ENCODE data around the gene S100A5.

Gene S100A5

DNA sequence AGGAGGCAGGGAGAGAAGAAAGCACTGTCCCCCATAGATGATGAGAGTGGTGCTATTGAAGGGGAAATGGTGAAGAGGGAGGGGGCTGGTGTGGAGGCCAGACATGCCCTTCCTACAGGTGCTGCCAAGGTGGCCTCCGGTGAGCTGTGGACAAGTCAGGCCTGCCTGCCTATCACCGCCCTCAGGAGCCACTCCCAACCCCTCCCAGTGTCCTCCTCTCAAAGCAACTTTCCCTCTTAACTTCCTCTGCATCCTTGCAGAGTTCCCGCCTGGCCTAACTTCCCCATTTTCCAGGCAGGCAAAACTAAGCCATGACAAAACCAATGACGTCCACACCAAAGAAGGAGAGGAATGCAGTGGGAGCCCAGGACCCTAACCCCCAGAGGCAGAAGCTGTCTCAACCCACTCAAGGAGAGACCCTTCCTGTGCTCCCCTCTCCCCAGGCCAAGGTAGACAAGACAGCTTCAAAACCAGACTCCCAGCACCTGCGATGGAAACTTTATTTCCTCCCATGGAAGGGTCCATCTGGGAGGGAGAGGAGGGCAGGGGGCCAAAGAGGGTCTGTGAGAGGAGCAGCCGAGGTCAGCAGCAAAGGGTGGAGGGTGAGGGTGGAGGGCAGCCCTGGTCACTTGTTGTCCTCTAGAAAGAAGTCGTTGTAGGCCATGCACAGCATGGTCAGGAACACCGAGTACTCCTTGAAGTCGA, 3.9 kb downstream of the S100A5 start:
- Histone ChIP-seq H3K4me3 (ENCODE audit: low read length in 2 of 2) (peak overlapping the region; percentile 97 to 99), H3K27me3 (ENCODE audit: control insufficient read depth in 1 of 2, insufficient read depth in 2 of 2, low read length in 2 of 2) (no peaks in the 10 kb centered on the region), H3K27ac (ENCODE audit: low read length) (peak overlapping the region; percentile 98), H3K4me1 (ENCODE audit: control insufficient read depth, insufficient read depth, low read length) (peaks cover 47% of the 10 kb centered on the region), H3K36me3 (ENCODE audit: control insufficient read depth in 2 of 2, insufficient read depth in 2 of 2, low read length in 2 of 2) (peaks cover 0 to 4% of the 10 kb centered on the region in 2 donors), H3K9me3 (ENCODE audit: control insufficient read depth in 2 of 2, low read length in 2 of 2) (no peaks in the 10 kb centered on the region), H3K9ac (ENCODE audit: low read length in 2 of 2) (peak overlapping the region; percentile 97 to 98)

DNA sequence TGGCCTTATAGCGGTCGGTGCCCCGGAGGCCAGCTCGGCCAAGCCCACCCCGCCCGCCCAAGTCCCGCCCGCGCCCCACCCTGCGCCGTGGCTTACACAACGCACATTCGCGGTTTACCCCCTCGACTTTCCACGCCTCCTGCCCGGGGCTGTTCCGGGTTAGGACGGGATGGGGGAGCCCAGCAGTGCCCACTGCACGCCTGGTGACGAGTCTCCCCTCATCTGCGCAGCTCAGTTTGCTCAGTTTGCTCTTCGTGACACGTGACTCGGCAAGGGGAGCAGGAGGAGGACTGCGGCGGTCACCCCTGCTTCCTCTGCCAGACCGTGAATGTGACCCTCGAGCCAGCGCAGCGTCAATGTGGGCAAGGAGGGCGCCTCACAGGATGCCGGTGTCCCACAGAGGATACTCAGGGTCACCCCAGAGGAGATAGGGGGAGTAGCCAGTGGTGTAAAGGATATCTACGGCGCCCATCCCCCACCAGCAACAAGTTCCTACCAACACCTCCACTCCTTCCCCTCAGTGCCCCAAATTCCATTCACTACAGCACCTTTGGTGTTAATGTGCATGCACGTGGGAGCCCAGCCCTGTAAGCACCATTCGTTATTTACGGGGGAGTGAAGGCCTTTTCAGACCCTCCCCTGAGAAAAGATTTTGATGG, 4.6 kb downstream of the S100A5 start:
- H3K36me3 ChIP-seq (ENCODE audit: control insufficient read depth in 2 of 2, insufficient read depth in 2 of 2, low read length in 2 of 2) = peaks cover 0 to 4% of the 10 kb centered on the region in 2 donors
- peaks cover 47% of the 10 kb centered on the region for H3K4me1 ChIP-seq (ENCODE audit: control insufficient read depth, insufficient read depth, low read length)
- H3K27me3 ChIP-seq (ENCODE audit: control insufficient read depth in 1 of 2, insufficient read depth in 2 of 2, low read length in 2 of 2) = no peaks in the 10 kb centered on the region
- H3K4me3 ChIP-seq (ENCODE audit: low read length in 2 of 2) = peak overlapping the region; percentile 99
- H3K9ac ChIP-seq (ENCODE audit: low read length in 2 of 2) = peak overlapping the region; percentile 98 to 99
- peak overlapping the region; percentile 98 for H3K27ac ChIP-seq (ENCODE audit: low read length)
- H3K9me3 ChIP-seq (ENCODE audit: control insufficient read depth in 2 of 2, low read length in 2 of 2) = no peaks in the 10 kb centered on the region

DNA sequence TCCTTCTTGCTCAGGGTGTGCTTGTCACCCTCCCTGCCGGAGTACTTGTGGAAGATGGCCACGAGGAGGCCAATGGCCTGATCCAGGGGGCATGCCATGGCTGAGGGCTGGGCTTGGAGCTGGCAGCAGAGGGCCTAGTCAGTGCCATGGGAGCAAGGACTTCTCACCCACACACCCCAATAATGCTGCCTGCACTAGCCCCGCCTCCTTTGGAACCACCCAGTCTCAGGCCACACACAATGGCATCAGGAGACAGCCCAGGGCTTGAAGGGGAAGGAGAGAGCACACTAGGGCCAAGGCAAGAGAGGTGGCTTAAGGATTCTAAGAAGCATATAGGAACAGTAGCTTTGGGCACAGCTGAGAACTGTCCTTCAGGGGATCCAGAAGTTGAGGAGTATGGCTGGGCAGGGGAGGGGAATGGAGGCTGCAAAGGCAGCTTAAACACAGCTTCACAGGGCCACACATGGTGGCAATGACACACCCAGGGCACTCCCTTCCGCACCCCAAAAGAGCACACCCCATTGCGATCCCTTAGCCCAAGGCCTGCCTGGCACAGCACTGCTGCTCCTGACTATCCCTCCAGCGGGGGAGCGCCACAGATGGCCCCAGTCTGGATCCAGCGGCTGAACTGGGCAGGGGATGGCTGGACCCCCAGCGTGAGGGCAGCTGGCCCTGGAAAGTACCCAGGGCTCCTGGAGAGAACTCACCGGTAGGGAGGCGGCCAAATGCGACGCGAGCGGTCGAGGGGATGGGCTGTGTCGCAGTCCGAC, 5.3 kb downstream of the S100A5 start, which contains the start of gene S100A6:
TSS of gene S100A6 (minus strand) at position 750 of the 770 bp plus-strand sequence. CDS start at position 98, 652 bp downstream.
- H3K4me1 ChIP-seq (ENCODE audit: control insufficient read depth, insufficient read depth, low read length) = peaks cover 44% of the 10 kb centered on the region
- peak within 1 kb of the TSS; percentile 98 to 99 for H3K9ac ChIP-seq (ENCODE audit: low read length in 2 of 2)

DNA sequence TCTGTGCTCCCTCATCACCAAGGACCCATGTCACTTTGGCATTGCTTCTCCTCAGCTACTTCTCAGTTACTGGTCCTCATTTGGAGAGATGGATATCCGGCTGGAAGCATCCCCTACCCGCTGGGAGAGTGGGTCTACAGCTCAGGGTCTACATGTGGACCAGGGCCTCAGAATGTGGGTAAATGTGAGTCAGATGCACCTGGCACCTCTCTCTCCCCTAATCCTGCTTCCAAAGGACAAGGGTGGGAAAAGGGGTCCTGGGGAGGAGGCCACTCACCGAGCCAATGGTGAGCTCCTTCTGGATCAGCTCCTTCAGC, 5.9 kb downstream of the S100A5 start:
- Histone ChIP-seq H3K4me1 (ENCODE audit: control insufficient read depth, insufficient read depth, low read length) (peaks cover 44% of the 10 kb centered on the region), H3K36me3 (ENCODE audit: control insufficient read depth in 2 of 2, insufficient read depth in 2 of 2, low read length in 2 of 2) (peaks cover 0 to 4% of the 10 kb centered on the region in 2 donors), H3K27me3 (ENCODE audit: control insufficient read depth in 1 of 2, insufficient read depth in 2 of 2, low read length in 2 of 2) (no peaks in the 10 kb centered on the region), H3K9ac (ENCODE audit: low read length in 2 of 2) (peak overlapping the region; percentile 98 to 99), H3K4me3 (ENCODE audit: low read length in 2 of 2) (peak overlapping the region; percentile 99), H3K9me3 (ENCODE audit: control insufficient read depth in 2 of 2, low read length in 2 of 2) (no peaks in the 10 kb centered on the region), H3K27ac (ENCODE audit: low read length) (peak overlapping the region; percentile 98)

More for the DNA sequence above, 5.3 kb downstream of the S100A5 start, which contains the start of gene S100A6:
- Histone ChIP-seq H3K4me3 (ENCODE audit: low read length in 2 of 2) (peak within 1 kb of the TSS; percentile 99), H3K9me3 (ENCODE audit: control insufficient read depth in 2 of 2, low read length in 2 of 2) (no peaks in the 10 kb centered on the region), H3K36me3 (ENCODE audit: control insufficient read depth in 2 of 2, insufficient read depth in 2 of 2, low read length in 2 of 2) (peaks cover 0 to 4% of the 10 kb centered on the region in 2 donors), H3K27me3 (ENCODE audit: control insufficient read depth in 1 of 2, insufficient read depth in 2 of 2, low read length in 2 of 2) (no peaks in the 10 kb centered on the region), H3K27ac (ENCODE audit: low read length) (peak within 1 kb of the TSS; percentile 98)

DNA sequence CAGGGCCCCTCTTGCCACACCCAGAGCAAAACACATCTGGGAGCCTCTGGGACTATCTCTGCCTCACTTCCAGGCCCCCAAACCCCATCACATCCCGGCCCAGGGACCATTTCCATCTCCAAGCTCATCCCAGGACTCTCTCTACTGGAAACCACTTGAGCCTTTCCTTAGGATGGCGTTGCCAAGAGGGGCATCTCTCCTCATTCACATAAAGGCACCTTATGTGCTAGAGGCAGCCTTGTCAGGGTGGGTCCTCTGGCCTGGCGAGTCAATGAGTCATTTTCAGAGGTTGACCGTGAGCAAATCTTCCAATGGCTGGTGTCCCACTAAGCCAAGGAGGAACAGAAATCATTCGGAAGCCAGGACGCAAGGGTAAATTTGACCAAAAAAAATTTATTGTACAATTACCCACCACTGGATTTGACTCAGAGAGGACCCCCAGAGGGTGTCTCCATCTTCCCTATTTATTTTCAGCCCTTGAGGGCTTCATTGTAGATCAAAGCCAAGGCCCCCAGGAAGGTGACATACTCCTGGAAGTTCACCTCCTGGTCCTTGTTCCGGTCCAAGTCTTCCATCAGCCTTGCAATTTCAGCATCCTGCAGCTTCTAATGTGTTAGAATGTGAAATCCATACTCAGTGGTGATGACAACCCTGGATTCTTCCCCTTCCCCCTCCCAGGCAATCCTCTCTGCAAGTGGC, 6.4 kb downstream of the S100A5 start:
- H3K27ac ChIP-seq (ENCODE audit: low read length) = peak overlapping the region; percentile 98
- peaks cover 44% of the 10 kb centered on the region for H3K4me1 ChIP-seq (ENCODE audit: control insufficient read depth, insufficient read depth, low read length)
- H3K36me3 ChIP-seq (ENCODE audit: control insufficient read depth in 2 of 2, insufficient read depth in 2 of 2, low read length in 2 of 2) = peaks cover 0 to 4% of the 10 kb centered on the region in 2 donors
- H3K9me3 ChIP-seq (ENCODE audit: control insufficient read depth in 2 of 2, low read length in 2 of 2) = no peaks in the 10 kb centered on the region
- H3K9ac ChIP-seq (ENCODE audit: low read length in 2 of 2) = peak overlapping the region; percentile 98 to 99
- H3K4me3 ChIP-seq (ENCODE audit: low read length in 2 of 2) = peak overlapping the region; percentile 99
- no peaks in the 10 kb centered on the region for H3K27me3 ChIP-seq (ENCODE audit: control insufficient read depth in 1 of 2, insufficient read depth in 2 of 2, low read length in 2 of 2)

DNA sequence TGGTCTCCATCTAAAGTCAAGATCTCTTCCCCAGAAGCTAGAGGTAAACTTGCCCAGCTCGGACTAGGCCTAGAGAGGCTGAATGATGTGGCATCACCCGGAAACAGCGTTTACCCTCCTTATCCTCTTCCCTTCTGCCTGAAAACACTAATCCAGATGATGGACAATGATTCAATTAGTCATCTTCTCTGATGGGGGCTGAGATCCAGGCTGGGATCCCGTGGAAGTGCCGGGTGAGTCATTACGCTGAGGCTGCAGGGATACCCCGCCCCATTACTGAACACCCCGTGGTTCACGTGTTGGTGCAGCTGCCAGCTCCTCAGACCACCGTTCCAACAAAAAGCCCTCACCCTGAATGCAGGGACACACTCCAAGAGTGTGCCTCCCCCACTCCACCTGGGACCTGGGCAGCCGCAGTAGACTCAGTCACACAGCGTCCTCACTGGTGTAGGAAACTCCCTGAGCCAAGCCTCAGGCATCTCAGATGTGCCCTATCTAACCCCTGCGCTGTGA, 7.0 kb downstream of the S100A5 start:
- Histone ChIP-seq H3K4me1 (ENCODE audit: control insufficient read depth, insufficient read depth, low read length) (peaks cover 44% of the 10 kb centered on the region), H3K36me3 (ENCODE audit: control insufficient read depth in 2 of 2, insufficient read depth in 2 of 2, low read length in 2 of 2) (peaks cover 0 to 4% of the 10 kb centered on the region in 2 donors), H3K9me3 (ENCODE audit: control insufficient read depth in 2 of 2, low read length in 2 of 2) (no peaks in the 10 kb centered on the region), H3K4me3 (ENCODE audit: low read length in 2 of 2) (peak overlapping the region; percentile 99), H3K27me3 (ENCODE audit: control insufficient read depth in 1 of 2, insufficient read depth in 2 of 2, low read length in 2 of 2) (no peaks in the 10 kb centered on the region), H3K27ac (ENCODE audit: low read length) (peak overlapping the region; percentile 98), H3K9ac (ENCODE audit: low read length in 2 of 2) (peak overlapping the region; percentile 62 to 64)

DNA sequence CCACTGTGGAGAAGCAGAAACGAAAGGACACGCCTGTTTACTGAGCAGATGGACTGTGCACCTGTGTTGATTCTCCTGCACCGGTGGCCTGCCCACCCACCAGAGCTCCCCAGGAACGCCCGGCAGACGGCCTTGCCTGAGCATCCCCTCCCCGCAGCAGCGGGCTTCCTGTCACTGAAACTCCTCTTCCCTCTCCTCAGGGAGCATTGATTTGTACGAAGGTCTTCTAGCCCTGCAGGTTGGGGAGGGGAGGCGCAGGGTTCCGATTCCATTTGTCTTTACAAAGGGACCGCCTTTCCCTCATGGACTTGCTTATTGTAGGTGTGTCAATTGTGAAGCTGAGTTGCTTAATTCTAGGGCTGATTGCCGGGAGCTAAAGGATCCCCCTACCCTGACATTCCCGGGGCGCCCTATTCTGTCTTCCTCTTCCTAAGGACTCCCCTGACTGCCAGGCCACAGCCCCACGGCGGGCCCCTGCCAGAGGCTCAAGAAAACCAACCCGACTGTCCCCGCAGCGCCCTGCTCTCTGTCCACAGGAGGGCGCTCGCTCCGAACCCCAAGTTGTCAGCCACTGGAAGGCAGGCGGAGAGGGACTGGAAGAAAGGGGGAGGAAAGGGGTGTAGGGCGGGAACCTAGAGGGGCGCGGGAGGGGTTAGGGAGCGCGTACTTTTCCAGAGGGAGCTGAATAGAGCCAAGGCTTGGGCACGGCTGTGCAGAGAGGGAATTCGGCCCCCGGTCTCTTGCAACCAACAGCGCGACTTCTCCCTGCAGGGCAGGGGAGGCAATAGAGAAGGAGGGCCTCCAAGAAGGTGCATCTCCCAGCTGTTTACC, 7.8 kb downstream of the S100A5 start:
- Histone ChIP-seq H3K4me1 (ENCODE audit: control insufficient read depth, insufficient read depth, low read length) (peaks cover 42% of the 10 kb centered on the region), H3K27ac (ENCODE audit: low read length) (peak overlapping the region; percentile 98), H3K9ac (ENCODE audit: low read length in 2 of 2) (peak overlapping the region; percentile 62 to 64), H3K36me3 (ENCODE audit: control insufficient read depth in 2 of 2, insufficient read depth in 2 of 2, low read length in 2 of 2) (peaks cover 0 to 4% of the 10 kb centered on the region in 2 donors), H3K27me3 (ENCODE audit: control insufficient read depth in 1 of 2, insufficient read depth in 2 of 2, low read length in 2 of 2) (no peaks in the 10 kb centered on the region), H3K9me3 (ENCODE audit: control insufficient read depth in 2 of 2, low read length in 2 of 2) (no peaks in the 10 kb centered on the region), H3K4me3 (ENCODE audit: low read length in 2 of 2) (peak overlapping the region; percentile 99)

DNA sequence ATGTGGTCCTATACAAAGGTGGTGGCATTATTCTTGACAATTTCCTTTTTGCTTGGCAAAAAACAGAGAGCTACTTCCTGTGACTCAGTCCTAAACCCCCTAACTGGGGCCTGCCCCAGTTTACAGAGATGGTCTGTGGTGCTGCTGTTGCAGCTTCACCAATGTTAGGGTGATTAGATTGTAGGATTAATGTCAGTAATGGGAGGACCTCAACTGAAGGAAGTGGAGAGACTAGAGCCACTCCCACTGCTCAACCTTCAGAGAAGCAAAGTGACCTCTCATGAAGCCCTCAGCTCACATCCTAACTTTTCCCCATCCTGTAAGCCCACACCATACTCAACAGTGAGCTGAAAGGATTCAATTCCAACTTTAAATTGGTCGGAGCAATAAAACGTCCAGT, 8.6 kb downstream of the S100A5 start:
- Histone ChIP-seq H3K9ac (ENCODE audit: low read length in 2 of 2) (no peak overlapping the region), H3K36me3 (ENCODE audit: control insufficient read depth in 2 of 2, insufficient read depth in 2 of 2, low read length in 2 of 2) (peaks cover 0 to 4% of the 10 kb centered on the region in 2 donors), H3K27me3 (ENCODE audit: control insufficient read depth in 1 of 2, insufficient read depth in 2 of 2, low read length in 2 of 2) (no peaks in the 10 kb centered on the region), H3K4me3 (ENCODE audit: low read length in 2 of 2) (no peak overlapping the region), H3K9me3 (ENCODE audit: control insufficient read depth in 2 of 2, low read length in 2 of 2) (no peaks in the 10 kb centered on the region), H3K27ac (ENCODE audit: low read length) (no peak overlapping the region), H3K4me1 (ENCODE audit: control insufficient read depth, insufficient read depth, low read length) (peaks cover 40% of the 10 kb centered on the region)

DNA sequence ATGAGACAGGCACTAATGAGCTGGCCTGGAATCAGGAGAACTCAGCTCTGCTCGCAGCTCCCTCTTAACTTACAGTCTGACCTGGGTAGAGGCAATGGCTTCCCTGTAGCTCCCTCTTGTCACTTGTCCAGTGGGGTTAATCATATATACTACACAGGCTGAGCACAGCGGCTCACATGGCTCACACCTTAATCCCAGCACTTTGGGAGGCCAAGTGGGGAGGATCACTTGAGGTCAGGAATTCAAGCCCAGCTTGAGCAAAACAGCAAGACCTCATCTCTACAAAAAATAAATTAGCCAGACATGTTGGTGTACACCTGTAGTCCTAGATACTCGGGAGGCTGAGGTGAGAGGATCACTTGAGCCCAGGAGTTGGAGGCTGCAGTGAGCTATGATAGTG, 9.1 kb downstream of the S100A5 start:
- no peak overlapping the region for H3K27ac ChIP-seq (ENCODE audit: low read length)
- no peak overlapping the region for H3K4me3 ChIP-seq (ENCODE audit: low read length in 2 of 2)
- peaks cover 0 to 4% of the 10 kb centered on the region in 2 donors for H3K36me3 ChIP-seq (ENCODE audit: control insufficient read depth in 2 of 2, insufficient read depth in 2 of 2, low read length in 2 of 2)
- peaks cover 37% of the 10 kb centered on the region for H3K4me1 ChIP-seq (ENCODE audit: control insufficient read depth, insufficient read depth, low read length)
- no peak overlapping the region for H3K9ac ChIP-seq (ENCODE audit: low read length in 2 of 2)
- no peaks in the 10 kb centered on the region for H3K9me3 ChIP-seq (ENCODE audit: control insufficient read depth in 2 of 2, low read length in 2 of 2)
- no peaks in the 10 kb centered on the region for H3K27me3 ChIP-seq (ENCODE audit: control insufficient read depth in 1 of 2, insufficient read depth in 2 of 2, low read length in 2 of 2)

All from stomach smooth muscle (tissue), 2 donors.